Trophoblast cell (in vitro differentiated cells and primary cell): Measurements from ENCODE around the gene MYL4.
"Not testable (repeated sequence)": the region's sequence is repeated elsewhere in the genome, so short reads cannot be mapped to it uniquely, and the experiment has no call there.

Experiments
- DNase-seq, 2 donors: peaks; one replicate each; pipeline ENCODE4 v3.0.0-alpha.2; 2016
- H2AFZ ChIP-seq: 2 replicates; pipeline ENCODE4 v1.6.1; 2013; ENCODE audit warnings: low read length, moderate library complexity, mild to moderate bottlenecking; ENCODE audit not compliant: insufficient read depth, poor library complexity
- H2AK5ac ChIP-seq: 2 replicates; pipeline ENCODE4 v1.6.1; 2013; ENCODE audit warnings: mild to moderate bottlenecking, low read length
- H2BK120ac ChIP-seq: 2 replicates; pipeline ENCODE4 v1.6.1; 2013; ENCODE audit warnings: low read length, mild to moderate bottlenecking, moderate library complexity; ENCODE audit not compliant: insufficient read depth, poor library complexity
- H2BK12ac ChIP-seq: 2 replicates; pipeline ENCODE4 v1.6.1; 2013; ENCODE audit warnings: mild to moderate bottlenecking, low read length, moderate library complexity
- H2BK5ac ChIP-seq: 2 replicates; pipeline ENCODE4 v1.6.1; 2013; ENCODE audit warnings: low read length, low read depth, moderate library complexity, mild to moderate bottlenecking; ENCODE audit not compliant: poor library complexity
- H3K14ac ChIP-seq: 2 replicates; pipeline ENCODE4 v1.6.1; 2013; ENCODE audit warnings: mild to moderate bottlenecking, low read length
- H3K18ac ChIP-seq: 2 replicates; pipeline ENCODE4 v1.6.1; 2013; ENCODE audit warnings: mild to moderate bottlenecking, low read length
- H3K23ac ChIP-seq: 2 replicates; pipeline ENCODE4 v1.6.1; 2013; ENCODE audit warnings: low read length
- H3K27ac ChIP-seq: 2 replicates; pipeline ENCODE4 v1.5.1; 2013; ENCODE audit warnings: low read depth, mild to moderate bottlenecking, inconsistent platforms, low read length, moderate library complexity
- H3K27me3 ChIP-seq: 2 replicates; pipeline ENCODE4 v1.6.1; 2013; ENCODE audit warnings: inconsistent platforms, mild to moderate bottlenecking, low read length, moderate library complexity; ENCODE audit not compliant: insufficient read depth
- H3K36me3 ChIP-seq, 2 experiments: 1 replicate in 1 of 2; 2 replicates in 1 of 2; pipeline ENCODE4 v1.6.1; 2013; ENCODE audit warnings: low read length in 2 of 2, mild to moderate bottlenecking in 2 of 2, moderate library complexity in 1 of 2; ENCODE audit not compliant: insufficient read depth in 2 of 2, control insufficient read depth in 1 of 2
- H3K4ac ChIP-seq: 2 replicates; pipeline ENCODE4 v1.6.1; 2013; ENCODE audit warnings: low read depth, mild to moderate bottlenecking, low read length, moderate library complexity
- H3K4me1 ChIP-seq, 2 experiments: 1 replicate in 1 of 2; 2 replicates in 1 of 2; pipeline ENCODE4 v1.6.1; 2013; ENCODE audit warnings: low read length in 2 of 2, mild to moderate bottlenecking in 2 of 2, moderate library complexity in 1 of 2; ENCODE audit not compliant: insufficient read depth in 2 of 2, control insufficient read depth in 1 of 2
- H3K4me2 ChIP-seq: 2 replicates; pipeline ENCODE4 v1.6.1; 2013; ENCODE audit warnings: inconsistent platforms, mild to moderate bottlenecking, low read length, moderate library complexity
- H3K4me3 ChIP-seq: 2 replicates; pipeline ENCODE4 v1.5.1; 2013; ENCODE audit warnings: mild to moderate bottlenecking, low read depth, low read length, inconsistent platforms
- H3K79me1 ChIP-seq: one replicate; pipeline ENCODE4 v1.6.1; 2013; ENCODE audit warnings: low read length
- H3K79me2 ChIP-seq: 2 replicates; pipeline ENCODE4 v1.6.1; 2013; ENCODE audit warnings: low read length, mild to moderate bottlenecking; ENCODE audit not compliant: control insufficient read depth, insufficient read depth, poor library complexity
- H3K9ac ChIP-seq: 2 replicates; pipeline ENCODE4 v1.6.1; 2013; ENCODE audit warnings: mild to moderate bottlenecking, low read length
- H3K9me3 ChIP-seq: 2 replicates; pipeline ENCODE4 v1.6.1; 2013; ENCODE audit warnings: low read depth, mild to moderate bottlenecking, control low read depth, inconsistent platforms, low read length; ENCODE audit not compliant: insufficient read depth
- H4K12ac ChIP-seq: 2 replicates; pipeline ENCODE4 v1.6.1; 2013; ENCODE audit warnings: low read depth, mild to moderate bottlenecking, low read length, moderate library complexity
- H4K8ac ChIP-seq: 2 replicates; pipeline ENCODE4 v1.6.1; 2013; ENCODE audit warnings: low read depth, mild to moderate bottlenecking, low read length, moderate library complexity
- H4K91ac ChIP-seq: one replicate; pipeline ENCODE4 v1.6.1; 2013; ENCODE audit warnings: low read depth, mild to moderate bottlenecking, low read length, moderate library complexity
- WGBS: extraction: QIAGEN DNeasy Blood & Tissue Kit; methylation state at CpG from one replicate; pipeline ENCODE4 v1.1.7; 2013; ENCODE audit warnings: missing lambda C conversion rate; ENCODE audit not compliant: insufficient read length, insufficient coverage; ENCODE audit errors: extremely low coverage; 5-methylcytosine and 5-hydroxymethylcytosine counted together

Gene MYL4

GRCh38 chr17:47216821-47217220 lies 7.7 kb downstream of the MYL4 start:
- not testable (repeated sequence) for H3K4me2 ChIP-seq, H3K9me3 ChIP-seq, H3K4me1 ChIP-seq, DNase-seq, H4K91ac ChIP-seq, H2BK5ac ChIP-seq, H4K12ac ChIP-seq, H2AK5ac ChIP-seq, H3K36me3 ChIP-seq, H3K79me2 ChIP-seq, H3K18ac ChIP-seq, H2BK12ac ChIP-seq, H3K79me1 ChIP-seq, H3K9ac ChIP-seq, H3K4ac ChIP-seq, H2AFZ ChIP-seq, H3K14ac ChIP-seq, H3K4me3 ChIP-seq, H4K8ac ChIP-seq, H2BK120ac ChIP-seq, H3K23ac ChIP-seq, H3K27me3 ChIP-seq, H3K27ac ChIP-seq
- no CpG with 5 or more reads among the region's 4 CpGs for WGBS

GRCh38 chr17:47217279-47217678 lies 8.1 kb downstream of the MYL4 start:
- not testable (repeated sequence) for H4K8ac ChIP-seq, H3K4me2 ChIP-seq, DNase-seq, H3K79me2 ChIP-seq, H2AFZ ChIP-seq, H2BK120ac ChIP-seq, H3K9ac ChIP-seq, H3K9me3 ChIP-seq, H3K4ac ChIP-seq, H4K12ac ChIP-seq, H3K18ac ChIP-seq, H3K23ac ChIP-seq, H2AK5ac ChIP-seq, H2BK5ac ChIP-seq, H3K4me1 ChIP-seq, H3K14ac ChIP-seq, H4K91ac ChIP-seq, H3K4me3 ChIP-seq, H3K27ac ChIP-seq, H3K79me1 ChIP-seq, H3K27me3 ChIP-seq, H2BK12ac ChIP-seq, H3K36me3 ChIP-seq
- WGBS: no CpG with 5 or more reads among the region's 2 CpGs

DNA sequence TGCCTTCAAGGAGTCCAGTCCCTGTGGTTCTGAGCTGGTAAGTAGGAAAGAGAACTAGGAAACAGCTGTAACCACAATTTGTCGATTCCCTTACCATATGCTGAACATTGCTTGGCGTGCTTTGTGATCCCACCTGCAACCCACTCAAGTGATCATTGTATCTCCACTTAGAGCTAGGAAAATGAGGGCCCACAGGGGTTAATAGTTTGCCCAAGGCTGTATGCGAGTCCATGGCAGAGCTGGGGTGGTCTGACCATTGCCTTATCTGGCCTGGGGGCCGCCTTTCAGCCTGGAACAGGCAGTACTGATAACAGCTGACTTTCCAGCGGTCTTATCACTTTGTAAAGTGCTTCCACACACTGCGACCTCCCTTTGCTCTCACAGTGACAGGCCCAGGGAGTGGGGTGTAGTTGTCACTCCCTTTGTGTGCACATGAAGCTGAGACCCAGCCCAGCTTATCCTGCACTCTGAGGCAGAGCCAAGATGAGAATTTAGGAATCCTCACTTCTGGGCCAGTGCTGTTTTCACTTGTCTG lies 9.8 kb downstream of the MYL4 start:
- H3K79me1 ChIP-seq: no peaks in the 10 kb centered on the region
- no peak overlapping the region for H2AK5ac ChIP-seq
- DNase-seq: no peak

GRCh38 chr17:47219621-47220475 lies 10.7 kb downstream of the MYL4 start:
- no peak overlapping the region for H3K27ac ChIP-seq
- H4K12ac ChIP-seq: no peak overlapping the region
- DNase-seq: no peak
- no peak overlapping the region for H2BK5ac ChIP-seq
- H2BK12ac ChIP-seq: no peak overlapping the region
- no peak overlapping the region for H3K9ac ChIP-seq
- H3K23ac ChIP-seq: no peak overlapping the region
- H2AFZ ChIP-seq: no peak overlapping the region
- no peak overlapping the region for H3K4me3 ChIP-seq
- H3K14ac ChIP-seq: no peak overlapping the region
- no peak overlapping the region for H2AK5ac ChIP-seq
- H3K36me3 ChIP-seq: no peaks in the 10 kb centered on the region
- peaks cover 8% of the 10 kb centered on the region for H3K9me3 ChIP-seq
- no peak overlapping the region for H2BK120ac ChIP-seq
- no peaks in the 10 kb centered on the region for H3K79me1 ChIP-seq
- H3K79me2 ChIP-seq: no peaks in the 10 kb centered on the region
- H4K91ac ChIP-seq: no peak overlapping the region
- no peak overlapping the region for H3K4me2 ChIP-seq
- H3K27me3 ChIP-seq: no peaks in the 10 kb centered on the region
- no peak overlapping the region for H3K18ac ChIP-seq
- H4K8ac ChIP-seq: no peak overlapping the region
- H3K4me1 ChIP-seq: peaks cover 2 to 7% of the 10 kb centered on the region in 2 experiments
- H3K4ac ChIP-seq: no peak overlapping the region
- no CpG with 5 or more reads among the region's 21 CpGs for WGBS

More for the DNA sequence above, 9.8 kb downstream of the MYL4 start:
- H3K36me3 ChIP-seq: no peaks in the 10 kb centered on the region
- no peak overlapping the region for H3K4ac ChIP-seq
- H3K18ac ChIP-seq: no peak overlapping the region
- no CpG with 5 or more reads among the region's 6 CpGs for WGBS
- H4K8ac ChIP-seq: no peak overlapping the region
- no peak overlapping the region for H3K14ac ChIP-seq
- no peaks in the 10 kb centered on the region for H3K79me2 ChIP-seq
- no peak overlapping the region for H3K9ac ChIP-seq
- H3K9me3 ChIP-seq: peaks cover 5% of the 10 kb centered on the region
- H3K27me3 ChIP-seq: no peaks in the 10 kb centered on the region
- H2BK5ac ChIP-seq: no peak overlapping the region
- peaks cover 2 to 7% of the 10 kb centered on the region in 2 experiments for H3K4me1 ChIP-seq
- H3K4me2 ChIP-seq: no peak overlapping the region
- no peak overlapping the region for H3K4me3 ChIP-seq
- no peak overlapping the region for H2BK12ac ChIP-seq
- no peak overlapping the region for H3K23ac ChIP-seq
- H4K12ac ChIP-seq: no peak overlapping the region
- H4K91ac ChIP-seq: no peak overlapping the region
- H2BK120ac ChIP-seq: no peak overlapping the region
- H3K27ac ChIP-seq: no peak overlapping the region
- H2AFZ ChIP-seq: no peak overlapping the region
